ENCODE results near the gene NOSIP.

- TF ChIP-seq RFX5 (IDR thresholded peaks at IDR 0.05; ENCODE audit: low read length) = no peak
- TF ChIP-seq CTCF (IDR thresholded peaks at IDR 0.05) = no peak
- TF ChIP-seq YY1 (IDR thresholded peaks at IDR 0.05; ENCODE audit: low read depth) = no peak
- TF ChIP-seq EZH2phosphoT487 (IDR thresholded peaks at IDR 0.05; ENCODE audit: borderline replicate concordance, low read depth) = no peak
- no peak for TF ChIP-seq FOXM1 (IDR thresholded peaks at IDR 0.05; ENCODE audit: low read depth)
- no peak for TF ChIP-seq USF2 (IDR thresholded peaks at IDR 0.05; ENCODE audit: borderline replicate concordance, low read depth, low read length)
- TF ChIP-seq POLR2AphosphoS5 (IDR thresholded peaks at IDR 0.05; ENCODE audit: low read depth, low read length) = no peak
- TF ChIP-seq MAX (IDR thresholded peaks at IDR 0.05; ENCODE audit: low read depth) = no peak
- no peak for TF ChIP-seq TEAD4 (IDR thresholded peaks at IDR 0.05; ENCODE audit: borderline replicate concordance, insufficient read depth)
- TF ChIP-seq REST (IDR thresholded peaks at IDR 0.05; ENCODE audit: low read depth, low read length) = no peak
- TF ChIP-seq GABPA (IDR thresholded peaks at IDR 0.05; ENCODE audit: low read depth) = no peak
- no peak for TF ChIP-seq SMC3 (IDR thresholded peaks at IDR 0.05; ENCODE audit: low read depth, low read length)
Observed at GRCh38 chr19:49559443-49559842, 20.9 kb downstream of the NOSIP start.
